Parathyroid adenoma (tissue), 2 donors: ENCODE data around the gene ANO2.

Experiments
- H2AFZ ChIP-seq: fragments of 300-600 bp; sonication (generic); one replicate; pipeline ENCODE4 v1.7.0; 2017; ENCODE audit warnings: antibody characterized with exemption, mild to moderate bottlenecking
- H3K27ac ChIP-seq: fragments of 300-600 bp; sonication (generic); one replicate; pipeline ENCODE4 v1.7.0; 2017
- H3K27me3 ChIP-seq: fragments of 300-600 bp; sonication (generic); one replicate; pipeline ENCODE4 v1.7.0; 2017; ENCODE audit warnings: low read length; ENCODE audit not compliant: control insufficient read depth, insufficient read depth
- H3K36me3 ChIP-seq: fragments of 300-600 bp; sonication (generic); one replicate; pipeline ENCODE4 v1.7.0; 2017; ENCODE audit warnings: low read length; ENCODE audit not compliant: control insufficient read depth, insufficient read depth
- H3K4me1 ChIP-seq: fragments of 300-600 bp; sonication (generic); one replicate; pipeline ENCODE4 v1.7.0; 2017; ENCODE audit warnings: control low read depth
- H3K4me2 ChIP-seq: fragments of 300-600 bp; sonication (generic); one replicate; pipeline ENCODE4 v1.7.0; 2017; ENCODE audit warnings: low read length
- H3K4me3 ChIP-seq: fragments of 300-600 bp; sonication (generic); one replicate; pipeline ENCODE4 v1.7.0; 2017; ENCODE audit warnings: low read depth, low read length
- H3K79me2 ChIP-seq: fragments of 300-600 bp; sonication (generic); one replicate; pipeline ENCODE4 v1.7.0; 2017; ENCODE audit warnings: control low read depth
- H3K9ac ChIP-seq: fragments of 300-600 bp; sonication (generic); one replicate; pipeline ENCODE4 v1.7.0; 2017; ENCODE audit warnings: mild to moderate bottlenecking
- H3K9me3 ChIP-seq: fragments of 300-600 bp; sonication (generic); one replicate; pipeline ENCODE4 v1.7.0; 2017; ENCODE audit warnings: low read length; ENCODE audit not compliant: control insufficient read depth
- CTCF ChIP-seq: fragments of 300-600 bp; sonication (generic); IDR thresholded peaks from one replicate; pipeline ENCODE4 v1.7.0; 2017; ENCODE audit warnings: antibody characterized with exemption, mild to moderate bottlenecking
- donor health status: primary hyperparathyroidism.

ANO2 gene

GRCh38 chr12:5573390-5573789 lies 371.7 kb downstream of the ANO2 start:
- no peak overlapping the region for H3K9ac ChIP-seq
- no peaks in the 10 kb centered on the region for H3K27me3 ChIP-seq
- H3K79me2 ChIP-seq = no peaks in the 10 kb centered on the region
- no peak overlapping the region for H3K4me2 ChIP-seq
- no peak overlapping the region for H3K4me3 ChIP-seq
- TF ChIP-seq CTCF = no peak
- H3K27ac ChIP-seq = no peak overlapping the region
- H2AFZ ChIP-seq = no peak overlapping the region
- H3K4me1 ChIP-seq = no peaks in the 10 kb centered on the region
- H3K9me3 ChIP-seq = no peaks in the 10 kb centered on the region
- H3K36me3 ChIP-seq = no peaks in the 10 kb centered on the region

- no peaks in the 10 kb centered on the region for H3K4me1 ChIP-seq
- H3K79me2 ChIP-seq = no peaks in the 10 kb centered on the region
- H3K27me3 ChIP-seq = no peaks in the 10 kb centered on the region
- no peak overlapping the region for H3K4me2 ChIP-seq
- no peaks in the 10 kb centered on the region for H3K36me3 ChIP-seq
- no peaks in the 10 kb centered on the region for H3K9me3 ChIP-seq
- no peak for TF ChIP-seq CTCF
- H3K27ac ChIP-seq = no peak overlapping the region
- H3K9ac ChIP-seq = no peak overlapping the region
- no peak overlapping the region for H2AFZ ChIP-seq
- H3K4me3 ChIP-seq = no peak overlapping the region
These were observed 373.9 kb downstream of the ANO2 start for GRCh38 chr12:5571115-5571514.

- Histone ChIP-seq H3K4me2 (no peak overlapping the region), H3K4me1 (no peaks in the 10 kb centered on the region), H3K9me3 (no peaks in the 10 kb centered on the region), H3K9ac (no peak overlapping the region), H2AFZ (no peak overlapping the region), H3K36me3 (no peaks in the 10 kb centered on the region), H3K27ac (no peak overlapping the region), H3K79me2 (no peaks in the 10 kb centered on the region), H3K4me3 (no peak overlapping the region), H3K27me3 (no peaks in the 10 kb centered on the region)
- TF ChIP-seq CTCF = no peak
These were observed 374.6 kb downstream of the ANO2 start for GRCh38 chr12:5570416-5570815.

GRCh38 chr12:5568325-5568981 lies 376.6 kb downstream of the ANO2 start:
- Histone ChIP-seq H3K4me2 (no peak overlapping the region), H3K4me3 (no peak overlapping the region), H3K79me2 (no peaks in the 10 kb centered on the region), H3K4me1 (no peaks in the 10 kb centered on the region), H3K27ac (no peak overlapping the region), H3K9ac (no peak overlapping the region), H3K9me3 (no peaks in the 10 kb centered on the region), H3K27me3 (no peaks in the 10 kb centered on the region), H2AFZ (no peak overlapping the region), H3K36me3 (no peaks in the 10 kb centered on the region)
- TF ChIP-seq CTCF = no peak

GRCh38 chr12:5567016-5567725 lies 377.9 kb downstream of the ANO2 start:
- Histone ChIP-seq H3K36me3 (no peaks in the 10 kb centered on the region), H3K27ac (no peak overlapping the region), H3K79me2 (no peaks in the 10 kb centered on the region), H3K4me1 (no peaks in the 10 kb centered on the region), H3K9ac (no peak overlapping the region), H3K4me3 (no peak overlapping the region), H3K4me2 (no peak overlapping the region), H3K27me3 (no peaks in the 10 kb centered on the region), H2AFZ (no peak overlapping the region), H3K9me3 (no peaks in the 10 kb centered on the region)
- no peak for TF ChIP-seq CTCF
